HepG2 (cell line): Measurements from ENCODE around the gene PLGRKT.

Source experiments
- KDM1A ChIP-seq: IDR thresholded peaks from 2 replicates; pipeline ENCODE4 v1.6.1; 2016; ENCODE audit warnings: missing compliant biosample characterization
- LCORL ChIP-seq, 2 experiments: fragments of 450-650 bp in 1 of 2; sonication (generic) in 1 of 2; formaldehyde crosslinking in 1 of 2; IDR thresholded peaks; 2 replicates each; pipeline versions ENCODE4 v1.5.0 to v1.6.1; 2017 to 2020; ENCODE audit warnings: antibody characterized with exemption in 1 of 2, missing genetic modification reagents in 1 of 2
- NBN ChIP-seq: fragments of 450-650 bp; conservative IDR thresholded peaks from 2 replicates; pipeline ENCODE4 v1.6.1; 2017
- POLR2AphosphoS5 ChIP-seq: IDR thresholded peaks from 2 replicates; pipeline ENCODE4 v1.6.1; 2012; ENCODE audit warnings: low read depth, low read length
- SMYD3 ChIP-seq: sonication (generic); formaldehyde crosslinking; IDR thresholded peaks from 2 replicates; pipeline ENCODE4 v1.8.1; 2023; ENCODE audit warnings: mild to moderate bottlenecking, missing genetic modification reagents
- TAF15 ChIP-seq: fragments of 200-400 bp; formaldehyde crosslinking; IDR thresholded peaks from one replicate; pipeline ENCODE4 v1.6.1; 2018; ENCODE audit warnings: mild to moderate bottlenecking, low read depth, low read length; ENCODE audit not compliant: poor library complexity, severe bottlenecking
- U2AF1 ChIP-seq: fragments of 200-400 bp; formaldehyde crosslinking; optimal IDR thresholded peaks from 2 replicates; pipeline ENCODE3; 2017; ENCODE audit warnings: mild to moderate bottlenecking, low read depth, low read length
- ZNF780A ChIP-seq: sonication (generic); formaldehyde crosslinking; IDR thresholded peaks from 2 replicates; pipeline ENCODE4 v1.8.0; 2022; ENCODE audit warnings: mild to moderate bottlenecking, missing genetic modification reagents, moderate library complexity
- TF ChIP-seq, protein P1 (sequence below): sonication (generic); formaldehyde crosslinking; IDR thresholded peaks from 2 replicates; pipeline ENCODE4 v1.5.0; 2020; ENCODE audit warnings: mild to moderate bottlenecking, low read depth, missing genetic modification reagents, borderline replicate concordance
- TF ChIP-seq, protein P2 (sequence below): sonication (generic); formaldehyde crosslinking; IDR thresholded peaks from 2 replicates; pipeline ENCODE4 v1.8.1; 2023; ENCODE audit warnings: mild to moderate bottlenecking, moderate library complexity, missing genetic modification reagents

DNA sequence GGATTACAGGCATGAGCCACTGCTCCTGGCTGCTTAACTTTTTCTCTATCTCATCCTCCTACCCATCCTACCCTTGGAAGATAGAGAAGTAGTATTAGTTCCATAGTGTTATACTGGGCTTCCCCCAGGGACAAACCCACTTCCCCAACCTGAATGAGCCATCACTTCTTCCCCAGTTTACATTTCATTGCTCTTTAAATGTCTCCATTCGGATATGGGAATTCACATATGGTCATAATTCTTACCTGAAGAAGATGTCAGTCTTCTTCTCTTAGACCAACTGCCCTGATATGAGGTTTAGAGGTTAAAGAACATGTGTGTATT lies 14.5 kb upstream of the PLGRKT start:
- TF ChIP-seq U2AF1 (no peak), POLR2AphosphoS5 (no peak), LCORL (IDR thresholded peaks at IDR 0.05) (no peak), LCORL (CRISPR knock-in tag; IDR thresholded peaks at IDR 0.05) (no peak), ZNF780A (no peak), SMYD3 (CRISPR knock-in tag) (no peak), KDM1A (CRISPR knock-in tag) (no peak), TAF15 (no peak), NBN (no peak)
- TF ChIP-seq, protein P1, sequence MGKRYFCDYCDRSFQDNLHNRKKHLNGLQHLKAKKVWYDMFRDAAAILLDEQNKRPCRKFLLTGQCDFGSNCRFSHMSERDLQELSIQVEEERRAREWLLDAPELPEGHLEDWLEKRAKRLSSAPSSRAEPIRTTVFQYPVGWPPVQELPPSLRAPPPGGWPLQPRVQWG (CRISPR knock-in tag): no peak
- TF ChIP-seq, protein P2, sequence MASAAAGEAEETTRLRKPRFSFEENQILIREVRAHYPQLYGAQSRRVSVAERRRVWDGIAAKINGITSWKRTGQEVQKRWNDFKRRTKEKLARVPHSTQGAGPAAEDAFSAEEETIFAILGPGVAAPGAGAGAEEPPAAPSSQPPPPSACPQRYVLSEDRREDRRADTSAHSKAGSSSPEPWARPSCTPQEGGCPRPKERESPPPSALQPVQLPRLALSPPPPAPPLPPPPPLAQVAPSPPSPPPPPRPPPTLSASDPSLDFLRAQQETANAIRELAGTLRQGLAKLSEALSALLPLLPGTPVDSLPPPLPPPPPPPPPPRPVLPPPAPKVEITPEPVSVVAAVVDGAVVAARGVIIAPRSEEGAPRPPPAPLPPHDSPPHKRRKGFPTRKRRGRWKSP (CRISPR knock-in tag): no peak
